ENCODE data around the gene NME1. TPM values are rescaled to one million over a fixed set of nuclear protein-coding genes. Genes with fewer than 3 reads are reported as not detected.
A peak's percentile ranks its signal among the peaks of the same experiment; 100 is the strongest.

The NME1 gene
- total and polyA plus RNA-seq, 9 of the 15 experiments (the other 6 are each of a cell fraction or from before 2014, with no cell fraction given), result 449 to 1,588 (median 604) TPM

DNA sequence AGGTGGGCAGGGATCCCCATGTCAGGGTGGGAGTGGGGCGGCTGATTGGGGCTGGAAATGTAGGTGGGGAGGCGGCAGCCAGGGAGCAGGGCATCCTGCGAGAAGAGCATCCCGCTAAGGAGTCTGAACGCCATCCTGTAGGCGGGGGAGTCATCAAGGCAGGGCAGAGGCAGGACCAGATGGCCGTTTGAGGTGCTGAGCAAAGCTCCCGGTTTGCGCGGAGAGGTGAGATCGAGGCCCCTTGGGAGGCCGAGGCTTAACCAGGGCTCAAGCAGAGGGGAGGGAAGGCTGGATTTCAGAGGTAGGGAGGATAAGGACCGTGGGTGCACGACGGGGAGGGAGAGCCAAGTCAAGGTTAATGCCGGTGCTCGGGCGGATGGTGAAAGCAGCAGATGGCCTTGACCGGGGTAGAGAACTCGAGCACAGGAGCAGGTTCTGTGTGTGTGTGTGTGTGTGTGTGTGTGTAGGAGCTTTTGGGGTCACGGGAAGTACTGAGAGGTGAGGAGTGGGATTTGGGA, 12.4 kb downstream of the NME1 start (continued):
- no peak for TF ChIP-seq TEAD4 (IDR thresholded peaks at IDR 0.05; ENCODE audit: low read length)
- no peak for TF ChIP-seq TEAD4 (CRISPR knock-in tag; IDR thresholded peaks at IDR 0.05; ENCODE audit: borderline replicate concordance)
- TF ChIP-seq CBFA2T3 (IDR thresholded peaks at IDR 0.05), result peak; percentile 14; the same call in 1 of the 2 replicates
- TF ChIP-seq, protein P1, sequence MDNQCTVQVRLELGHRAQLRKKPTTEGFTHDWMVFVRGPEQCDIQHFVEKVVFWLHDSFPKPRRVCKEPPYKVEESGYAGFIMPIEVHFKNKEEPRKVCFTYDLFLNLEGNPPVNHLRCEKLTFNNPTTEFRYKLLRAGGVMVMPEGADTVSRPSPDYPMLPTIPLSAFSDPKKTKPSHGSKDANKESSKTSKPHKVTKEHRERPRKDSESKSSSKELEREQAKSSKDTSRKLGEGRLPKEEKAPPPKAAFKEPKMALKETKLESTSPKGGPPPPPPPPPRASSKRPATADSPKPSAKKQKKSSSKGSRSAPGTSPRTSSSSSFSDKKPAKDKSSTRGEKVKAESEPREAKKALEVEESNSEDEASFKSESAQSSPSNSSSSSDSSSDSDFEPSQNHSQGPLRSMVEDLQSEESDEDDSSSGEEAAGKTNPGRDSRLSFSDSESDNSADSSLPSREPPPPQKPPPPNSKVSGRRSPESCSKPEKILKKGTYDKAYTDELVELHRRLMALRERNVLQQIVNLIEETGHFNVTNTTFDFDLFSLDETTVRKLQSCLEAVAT (IDR thresholded peaks at IDR 0.05), result peak; percentile 82 to 83; a peak in 3 of 4 replicates
- TF ChIP-seq SUPT5H (IDR thresholded peaks at IDR 0.05), result peak; percentile 87
- no peak; the same call in none of the 2 replicates for TF ChIP-seq EP400 (IDR thresholded peaks at IDR 0.05)
- no peak for TF ChIP-seq TAF1 (IDR thresholded peaks at IDR 0.05; ENCODE audit: control insufficient read depth, extremely low read depth, insufficient read depth, low read length, severe bottlenecking)
- TF ChIP-seq SP1 (CRISPR knock-in tag; IDR thresholded peaks at IDR 0.05), result 0 out of 2 replicates have a peak, but pooled peaks have one; percentile 57
- TF ChIP-seq BDP1 (IDR thresholded peaks at IDR 0.05; ENCODE audit: insufficient read depth, insufficient read length), result no peak
- TF ChIP-seq OTX1 (CRISPR knock-in tag; IDR thresholded peaks at IDR 0.05), result peak; percentile 71; the same call in 1 of the 2 replicates
- TF ChIP-seq TOE1 (IDR thresholded peaks at IDR 0.05; ENCODE audit: borderline replicate concordance), result peak; percentile 77
- TF ChIP-seq TOE1 (CRISPR knock-in tag; IDR thresholded peaks at IDR 0.05; ENCODE audit: borderline replicate concordance, low read depth), result no peak
- TF ChIP-seq NCOA6 (IDR thresholded peaks at IDR 0.05), result peak; percentile 55; the same call in 1 of the 2 replicates
- TF ChIP-seq SETDB1 (IDR thresholded peaks at IDR 0.05; ENCODE audit: low read length), result no peak
- no peak for TF ChIP-seq SOX6 (IDR thresholded peaks at IDR 0.05)
- TF ChIP-seq, protein P2, sequence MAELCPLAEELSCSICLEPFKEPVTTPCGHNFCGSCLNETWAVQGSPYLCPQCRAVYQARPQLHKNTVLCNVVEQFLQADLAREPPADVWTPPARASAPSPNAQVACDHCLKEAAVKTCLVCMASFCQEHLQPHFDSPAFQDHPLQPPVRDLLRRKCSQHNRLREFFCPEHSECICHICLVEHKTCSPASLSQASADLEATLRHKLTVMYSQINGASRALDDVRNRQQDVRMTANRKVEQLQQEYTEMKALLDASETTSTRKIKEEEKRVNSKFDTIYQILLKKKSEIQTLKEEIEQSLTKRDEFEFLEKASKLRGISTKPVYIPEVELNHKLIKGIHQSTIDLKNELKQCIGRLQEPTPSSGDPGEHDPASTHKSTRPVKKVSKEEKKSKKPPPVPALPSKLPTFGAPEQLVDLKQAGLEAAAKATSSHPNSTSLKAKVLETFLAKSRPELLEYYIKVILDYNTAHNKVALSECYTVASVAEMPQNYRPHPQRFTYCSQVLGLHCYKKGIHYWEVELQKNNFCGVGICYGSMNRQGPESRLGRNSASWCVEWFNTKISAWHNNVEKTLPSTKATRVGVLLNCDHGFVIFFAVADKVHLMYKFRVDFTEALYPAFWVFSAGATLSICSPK (IDR thresholded peaks at IDR 0.05; ENCODE audit: borderline replicate concordance), result 0 out of 2 replicates have a peak, but pooled peaks have one; percentile 69
- TF ChIP-seq, protein P3, sequence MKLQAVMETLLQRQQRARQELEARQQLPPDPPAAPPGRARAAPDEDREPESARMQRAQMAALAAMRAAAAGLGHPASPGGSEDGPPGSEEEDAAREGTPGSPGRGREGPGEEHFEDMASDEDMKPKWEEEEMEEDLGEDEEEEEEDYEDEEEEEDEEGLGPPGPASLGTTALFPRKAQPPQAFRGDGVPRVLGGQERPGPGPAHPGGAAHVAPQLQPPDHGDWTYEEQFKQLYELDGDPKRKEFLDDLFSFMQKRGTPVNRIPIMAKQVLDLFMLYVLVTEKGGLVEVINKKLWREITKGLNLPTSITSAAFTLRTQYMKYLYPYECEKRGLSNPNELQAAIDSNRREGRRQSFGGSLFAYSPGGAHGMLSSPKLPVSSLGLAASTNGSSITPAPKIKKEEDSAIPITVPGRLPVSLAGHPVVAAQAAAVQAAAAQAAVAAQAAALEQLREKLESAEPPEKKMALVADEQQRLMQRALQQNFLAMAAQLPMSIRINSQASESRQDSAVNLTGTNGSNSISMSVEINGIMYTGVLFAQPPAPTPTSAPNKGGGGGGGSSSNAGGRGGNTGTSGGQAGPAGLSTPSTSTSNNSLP (IDR thresholded peaks at IDR 0.05; ENCODE audit: borderline replicate concordance, low read depth, low read length), result no peak
- TF ChIP-seq, protein P4, sequence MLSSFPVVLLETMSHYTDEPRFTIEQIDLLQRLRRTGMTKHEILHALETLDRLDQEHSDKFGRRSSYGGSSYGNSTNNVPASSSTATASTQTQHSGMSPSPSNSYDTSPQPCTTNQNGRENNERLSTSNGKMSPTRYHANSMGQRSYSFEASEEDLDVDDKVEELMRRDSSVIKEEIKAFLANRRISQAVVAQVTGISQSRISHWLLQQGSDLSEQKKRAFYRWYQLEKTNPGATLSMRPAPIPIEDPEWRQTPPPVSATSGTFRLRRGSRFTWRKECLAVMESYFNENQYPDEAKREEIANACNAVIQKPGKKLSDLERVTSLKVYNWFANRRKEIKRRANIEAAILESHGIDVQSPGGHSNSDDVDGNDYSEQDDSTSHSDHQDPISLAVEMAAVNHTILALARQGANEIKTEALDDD (IDR thresholded peaks at IDR 0.05), result no peak
- TF ChIP-seq ZNF124 (CRISPR knock-in tag; IDR thresholded peaks at IDR 0.05), result no peak
- no peak for TF ChIP-seq RFX1 (IDR thresholded peaks at IDR 0.05)
- TF ChIP-seq ZNF316 (IDR thresholded peaks at IDR 0.05), result no peak

All from K562 (cell line).